GM20000 (cell line): ENCODE data around the gene ADAMTSL2.
A peak's percentile ranks its signal among the peaks of the same experiment; 100 is the strongest.

ENCODE experiments used
- DNase-seq: peaks from one replicate; pipeline ENCODE4 v3.0.0; 2012; ENCODE audit warnings: low spot score
- CTCF ChIP-seq: IDR thresholded peaks from 2 replicates; pipeline ENCODE4 v1.5.1; 2012; ENCODE audit warnings: mild to moderate bottlenecking, control low read depth; ENCODE audit errors: extremely low read depth, missing control alignments

The ADAMTSL2 gene

GRCh38 chr9:133534346-133535291 is at the start of gene ADAMTSL2:
Gene ADAMTSL2 (plus strand): TSS chr9:133534704. CDS start chr9:133536713, 2,009 bp downstream.
- no peak for TF ChIP-seq CTCF
- DNase-seq = peak; percentile 72

DNA sequence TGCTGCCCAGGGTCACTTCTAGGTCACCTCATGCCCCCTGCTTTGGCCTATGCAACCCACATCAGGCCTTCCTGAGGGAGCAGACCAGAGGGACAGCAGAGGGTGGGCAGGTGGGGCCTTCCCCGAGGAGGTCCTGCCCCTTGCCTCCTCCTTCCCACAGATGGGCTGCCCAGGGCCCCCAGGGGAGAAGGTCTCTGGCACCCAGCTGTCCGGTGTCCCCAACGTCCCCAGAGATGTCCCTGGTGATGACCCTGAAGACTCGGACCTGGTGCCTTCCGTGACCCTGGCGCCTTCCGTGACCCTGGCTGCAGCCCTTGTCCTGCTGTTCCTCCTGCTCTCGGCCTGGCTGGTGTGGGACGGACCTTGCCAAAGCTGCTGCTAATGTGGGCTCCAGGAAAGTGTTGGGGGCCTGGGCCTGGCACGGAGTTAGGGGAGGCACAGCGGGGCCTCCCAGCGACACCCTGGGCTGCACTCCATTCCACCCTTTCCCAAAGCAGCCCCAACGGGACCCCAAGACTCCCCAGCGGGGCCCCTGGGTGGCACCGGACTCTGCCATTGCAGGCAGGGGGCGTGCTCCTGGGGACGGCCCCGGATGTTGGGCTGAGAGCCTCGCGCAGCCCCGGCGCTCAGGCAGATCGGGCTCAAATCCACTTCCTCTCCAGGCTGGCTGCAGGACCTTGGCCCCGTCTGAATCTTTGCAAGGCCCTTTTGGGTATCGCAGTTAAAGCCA is 48.8 kb upstream of the ADAMTSL2 start:
- peak; percentile 73 for DNase-seq
- TF ChIP-seq CTCF = no peak

- no peak for DNase-seq
- TF ChIP-seq CTCF = no peak
Measured at GRCh38 chr9:133487331-133487725, 47.2 kb upstream of the ADAMTSL2 start.

GRCh38 chr9:133488686-133489252 is 45.7 kb upstream of the ADAMTSL2 start:
- DNase-seq = no peak
- TF ChIP-seq CTCF = no peak

GRCh38 chr9:133489253-133490190 is 45.0 kb upstream of the ADAMTSL2 start:
- TF ChIP-seq CTCF = no peak
- DNase-seq = no peak

DNA sequence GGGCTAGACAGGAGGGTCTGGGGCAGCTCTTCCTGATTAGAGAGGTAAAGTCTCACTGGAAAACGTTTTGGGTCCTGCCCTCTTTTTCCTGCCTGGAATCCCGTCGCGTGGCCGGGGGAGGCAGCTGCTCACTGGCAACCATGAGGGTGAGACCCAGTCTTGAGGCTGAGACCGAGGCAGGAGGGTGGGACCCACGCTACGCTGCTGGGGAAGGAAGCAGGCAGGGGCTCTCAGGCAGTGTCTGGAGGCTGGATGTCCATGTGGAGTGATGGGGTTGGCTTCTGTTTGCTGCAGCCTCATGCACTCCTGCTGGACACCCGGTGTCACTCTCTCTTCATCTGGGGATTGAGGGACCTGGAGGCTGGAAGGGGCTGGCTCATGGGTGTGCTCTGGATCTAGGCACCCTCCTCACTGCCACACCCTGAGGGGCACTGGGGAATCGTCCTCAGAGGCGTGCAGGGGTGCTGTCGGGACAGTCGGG is 44.3 kb upstream of the ADAMTSL2 start:
- TF ChIP-seq CTCF = no peak
- no peak for DNase-seq
